GM12801 (cell line): ENCODE measurements around the gene UST.

Experiments used
- CTCF ChIP-seq: IDR thresholded peaks from one replicate; pipeline ENCODE4 v1.5.1; 2011; ENCODE audit warnings: control low read depth; ENCODE audit not compliant: insufficient read length; ENCODE audit errors: extremely low read depth

Gene UST

GRCh38 chr6:148928811-148929210, 182.0 kb downstream of the UST start:
- no peak for TF ChIP-seq CTCF

GRCh38 chr6:148932208-148932607, 185.4 kb downstream of the UST start:
- no peak for TF ChIP-seq CTCF

DNA sequence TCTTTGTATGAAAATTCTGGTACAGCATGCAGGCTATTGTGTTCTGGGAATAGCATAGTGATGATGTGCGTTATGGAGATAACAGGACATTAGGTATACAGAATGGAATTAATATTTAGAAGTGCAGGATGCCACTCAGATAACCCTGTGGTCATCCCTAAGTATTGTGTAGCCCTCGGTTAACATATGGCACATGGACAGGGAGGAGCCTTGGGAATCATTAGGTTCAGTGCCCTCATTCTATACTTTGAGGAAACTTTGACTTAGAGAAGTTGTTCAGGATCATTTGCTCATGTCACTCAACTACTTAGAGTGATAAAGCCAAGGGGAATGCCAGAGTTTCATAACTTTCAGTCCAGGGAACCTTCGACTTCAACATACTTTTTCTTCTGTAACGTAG, 185.9 kb downstream of the UST start:
- no peak for TF ChIP-seq CTCF

DNA sequence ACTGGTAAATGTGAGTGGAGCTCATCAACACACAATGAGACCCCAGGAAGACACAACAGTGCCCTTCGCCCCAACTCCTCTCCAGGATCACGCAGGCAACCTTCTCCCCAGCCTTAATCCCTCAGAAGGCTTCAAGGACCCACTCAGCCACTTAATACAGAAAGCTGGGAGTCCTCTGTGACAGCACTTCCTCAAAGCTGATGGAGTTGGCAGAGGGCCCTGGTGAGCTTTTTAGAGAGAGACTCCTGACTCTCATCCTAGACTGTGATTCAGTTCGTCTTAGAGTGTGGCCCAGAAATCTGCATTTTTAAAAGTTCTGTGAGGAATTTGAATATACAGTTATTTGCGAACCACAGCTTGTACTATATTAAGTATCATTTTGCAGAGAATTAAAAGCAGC, 187.7 kb downstream of the UST start:
- TF ChIP-seq CTCF, result no peak

GRCh38 chr6:148934961-148935360, 188.1 kb downstream of the UST start:
- TF ChIP-seq CTCF, result no peak

DNA sequence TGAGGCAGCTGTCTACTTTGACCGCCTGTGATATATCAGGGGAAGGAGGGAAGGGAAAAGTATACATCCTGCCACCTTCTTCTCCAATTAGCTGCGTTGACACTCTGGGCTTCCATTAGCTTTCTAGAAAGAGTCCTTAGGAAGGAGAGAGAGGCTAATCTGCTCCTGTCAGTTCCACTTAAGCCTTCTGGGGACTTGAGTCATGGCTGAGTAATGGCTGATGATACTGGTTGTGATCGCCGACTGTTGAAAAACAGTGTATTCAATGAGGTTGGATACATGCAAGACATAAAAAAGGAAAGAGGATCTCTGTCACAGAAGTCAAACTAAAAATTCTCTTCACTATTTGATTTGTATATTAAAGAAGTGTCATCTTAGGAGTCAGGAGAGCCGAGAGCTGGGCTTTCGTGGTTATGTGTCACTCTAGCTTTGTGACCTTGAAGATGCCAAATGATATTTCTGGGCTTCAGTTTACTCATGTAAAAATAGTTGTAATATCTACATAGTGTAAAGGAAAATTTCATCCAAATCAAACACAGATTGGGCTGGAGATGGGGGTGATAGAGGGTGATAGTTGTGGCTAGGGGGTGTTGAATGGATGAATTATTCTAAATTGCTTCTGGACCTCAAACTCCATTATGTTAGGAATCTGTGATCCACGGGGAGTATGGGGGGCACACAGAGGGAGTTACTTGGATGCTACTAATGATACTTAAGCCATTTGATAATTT, 189.0 kb downstream of the UST start:
- no peak for TF ChIP-seq CTCF

DNA sequence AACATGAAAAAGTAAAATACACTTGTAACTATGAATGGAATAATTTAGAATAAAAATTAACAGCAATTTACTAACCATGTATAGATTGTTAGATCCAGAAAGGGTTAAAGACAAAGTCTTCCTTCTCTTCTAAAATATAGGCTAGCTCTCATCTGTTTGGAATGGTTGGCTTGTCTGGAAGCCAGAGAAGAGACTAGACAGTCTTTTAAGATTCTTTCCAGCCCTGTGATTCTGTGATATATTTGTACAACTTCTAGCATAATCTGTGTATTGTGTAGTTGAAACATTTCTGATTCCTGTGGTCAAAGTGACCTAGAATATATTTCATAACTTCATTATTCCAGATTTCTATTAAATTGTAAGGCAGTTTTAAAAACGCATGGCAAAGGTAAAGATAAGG, 196.6 kb downstream of the UST start:
- TF ChIP-seq CTCF, result no peak

- no peak for TF ChIP-seq CTCF
Measured at GRCh38 chr6:148944608-148945007, 197.8 kb downstream of the UST start.
